Testis (tissue), 3 donors: ENCODE results near the gene MTX2. TPM values are rescaled to one million over a fixed set of nuclear protein-coding genes. Genes with fewer than 3 reads are reported as not detected.
"Not testable (repeated sequence)": the region's sequence is repeated elsewhere in the genome, so short reads cannot be mapped to it uniquely, and the experiment has no call there.

ENCODE experiments used
- DNase-seq: peaks from one replicate; pipeline ENCODE4 v3.0.0-alpha.2; 2019
- H3K27ac ChIP-seq, 2 donors: fragments of 200-600 bp; sonication (generic); one replicate each; pipeline ENCODE4 v1.5.1; 2019
- H3K27me3 ChIP-seq: fragments of 200-600 bp; sonication (generic); one replicate; pipeline ENCODE4 v1.5.1; 2019
- H3K36me3 ChIP-seq: fragments of 200-600 bp; sonication (generic); one replicate; pipeline ENCODE4 v1.5.1; 2017; ENCODE audit warnings: low read depth; ENCODE audit errors: missing control alignments
- H3K4me1 ChIP-seq: fragments of 200-600 bp; sonication (generic); one replicate; pipeline ENCODE4 v1.5.1; 2019
- H3K4me3 ChIP-seq, 2 donors: fragments of 200-600 bp; sonication (generic); one replicate each; pipeline ENCODE4 v1.5.1; 2017 to 2019
- H3K9me3 ChIP-seq: fragments of 200-600 bp; sonication (generic); one replicate; pipeline ENCODE4 v1.5.1; 2017
- POLR2A ChIP-seq: fragments of 450-650 bp; IDR thresholded peaks from one replicate; pipeline ENCODE4 v1.6.1; 2017; ENCODE audit warnings: antibody characterized with exemption, mild to moderate bottlenecking, moderate library complexity
- WGBS, 2 donors: methylation state at CpG; one replicate each; pipeline ENCODE4 v1.1.5; 2018; 5-methylcytosine and 5-hydroxymethylcytosine counted together
- intact Hi-C: fragments of 100-400 bp; cut with DNase I; formaldehyde crosslinking; loops from one replicate; pipeline ENCODE4 v1.15.1; 2023; ENCODE audit warnings: low total_unique reads
- polyA plus RNA-seq: library from polyadenylated mRNA; stranded (reverse); fragments of 350-450 nt; fragmentation: Illumina TruSeq; extraction: RNeasy Lipid Tissue Mini Kit (QIAGEN cat#74804); gene quantifications from one replicate; pipeline ENCODE4 v1.2.3, GENCODE V29; 2014; ENCODE audit warnings: low read depth, low replicate concordance; ENCODE audit not compliant: insufficient read depth
- total RNA-seq, 2 donors: library from RNA; depleted of rRNA; stranded (reverse); fragments of >200 nt; gene quantifications; one replicate each; pipeline ENCODE4 v1.2.3, GENCODE V29; 2016
- TF ChIP-seq, protein P1 (sequence below), 3 experiments: fragments of 450-650 bp in 2 of 3; fragments of 200-600 bp in 1 of 3; sonication (generic) in 1 of 3; IDR thresholded peaks; one replicate each; pipeline ENCODE4 v1.5.1; 2016 to 2019; ENCODE audit warnings: antibody characterized with exemption in 3 of 3, mild to moderate bottlenecking in 2 of 3, moderate library complexity in 1 of 3

The MTX2 gene
- total and polyA plus RNA-seq, 3 donors from 2014 or later = 58.0 to 155 (median 61.1) TPM

- Histone ChIP-seq H3K27me3 (no peaks in the 10 kb centered on the region), H3K4me3 (no peak overlapping the region), H3K4me1 (no peaks in the 10 kb centered on the region), H3K9me3 (no peaks in the 10 kb centered on the region), H3K36me3 (no peaks in the 10 kb centered on the region), H3K27ac (no peak overlapping the region)
- DNase-seq = no peak
- intact Hi-C loops = no loop called here
- WGBS, 2 donors = 94 to 95% methylated on average over 1 of the region's 1 CpG
- TF ChIP-seq POLR2A = no peak
- TF ChIP-seq, protein P1, sequence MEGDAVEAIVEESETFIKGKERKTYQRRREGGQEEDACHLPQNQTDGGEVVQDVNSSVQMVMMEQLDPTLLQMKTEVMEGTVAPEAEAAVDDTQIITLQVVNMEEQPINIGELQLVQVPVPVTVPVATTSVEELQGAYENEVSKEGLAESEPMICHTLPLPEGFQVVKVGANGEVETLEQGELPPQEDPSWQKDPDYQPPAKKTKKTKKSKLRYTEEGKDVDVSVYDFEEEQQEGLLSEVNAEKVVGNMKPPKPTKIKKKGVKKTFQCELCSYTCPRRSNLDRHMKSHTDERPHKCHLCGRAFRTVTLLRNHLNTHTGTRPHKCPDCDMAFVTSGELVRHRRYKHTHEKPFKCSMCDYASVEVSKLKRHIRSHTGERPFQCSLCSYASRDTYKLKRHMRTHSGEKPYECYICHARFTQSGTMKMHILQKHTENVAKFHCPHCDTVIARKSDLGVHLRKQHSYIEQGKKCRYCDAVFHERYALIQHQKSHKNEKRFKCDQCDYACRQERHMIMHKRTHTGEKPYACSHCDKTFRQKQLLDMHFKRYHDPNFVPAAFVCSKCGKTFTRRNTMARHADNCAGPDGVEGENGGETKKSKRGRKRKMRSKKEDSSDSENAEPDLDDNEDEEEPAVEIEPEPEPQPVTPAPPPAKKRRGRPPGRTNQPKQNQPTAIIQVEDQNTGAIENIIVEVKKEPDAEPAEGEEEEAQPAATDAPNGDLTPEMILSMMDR (IDR thresholded peaks at IDR 0.05) = no peak
These were observed 28.5 kb downstream of the MTX2 start for GRCh38 chr2:176297737-176298136.

GRCh38 chr2:176306020-176306419 lies 36.8 kb downstream of the MTX2 start:
- WGBS, 2 donors = 97 to 100% methylated on average over 1 of the region's 1 CpG

DNA sequence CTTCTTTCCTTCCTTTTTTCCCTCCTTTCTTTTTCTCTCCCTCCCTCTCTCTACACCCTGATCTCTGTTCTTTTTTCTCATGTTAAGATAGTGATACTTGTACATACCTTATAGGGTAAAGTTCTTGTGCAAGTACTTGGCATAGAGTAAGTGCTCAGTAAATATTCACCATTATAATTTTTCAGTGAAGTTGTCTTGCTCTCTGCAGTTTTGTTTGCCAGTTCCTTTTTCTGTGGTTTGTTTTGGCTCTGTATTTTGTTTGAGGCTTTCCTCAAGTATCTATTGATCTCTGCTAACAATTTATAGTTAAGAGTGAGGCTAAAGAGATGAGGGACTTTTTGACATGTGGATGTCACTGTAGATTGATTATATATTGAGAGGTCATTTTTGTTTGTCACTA lies 48.0 kb downstream of the MTX2 start:
- intact Hi-C loops = no loop called here
- no peak for DNase-seq

More at GRCh38 chr2:176306020-176306419, 36.8 kb downstream of the MTX2 start:
- H3K27me3 ChIP-seq, H3K36me3 ChIP-seq, H3K4me1 ChIP-seq, DNase-seq, H3K27ac ChIP-seq, intact Hi-C loops, H3K4me3 ChIP-seq, H3K9me3 ChIP-seq: not testable (repeated sequence)

GRCh38 chr2:176317623-176318065 lies 48.4 kb downstream of the MTX2 start:
- H3K36me3 ChIP-seq = no peaks in the 10 kb centered on the region
- H3K4me3 ChIP-seq = no peak overlapping the region
- DNase-seq = no peak
- intact Hi-C loops = no loop called here
- no peak for TF ChIP-seq POLR2A
- TF ChIP-seq, protein P1 (IDR thresholded peaks at IDR 0.05) = no peak
- no peaks in the 10 kb centered on the region for H3K4me1 ChIP-seq
- H3K27me3 ChIP-seq = no peaks in the 10 kb centered on the region
- no peaks in the 10 kb centered on the region for H3K9me3 ChIP-seq
- 91 to 100% methylated on average over 1 of the region's 1 CpG for WGBS, 2 donors
- H3K27ac ChIP-seq = no peak overlapping the region

More for the DNA sequence above, 48.0 kb downstream of the MTX2 start:
- Histone ChIP-seq H3K27ac (no peak overlapping the region), H3K36me3 (no peaks in the 10 kb centered on the region), H3K4me1 (no peaks in the 10 kb centered on the region), H3K27me3 (no peaks in the 10 kb centered on the region), H3K9me3 (no peaks in the 10 kb centered on the region), H3K4me3 (no peak overlapping the region)
- TF ChIP-seq, protein P1 (IDR thresholded peaks at IDR 0.05) = no peak
- no peak for TF ChIP-seq POLR2A

DNA sequence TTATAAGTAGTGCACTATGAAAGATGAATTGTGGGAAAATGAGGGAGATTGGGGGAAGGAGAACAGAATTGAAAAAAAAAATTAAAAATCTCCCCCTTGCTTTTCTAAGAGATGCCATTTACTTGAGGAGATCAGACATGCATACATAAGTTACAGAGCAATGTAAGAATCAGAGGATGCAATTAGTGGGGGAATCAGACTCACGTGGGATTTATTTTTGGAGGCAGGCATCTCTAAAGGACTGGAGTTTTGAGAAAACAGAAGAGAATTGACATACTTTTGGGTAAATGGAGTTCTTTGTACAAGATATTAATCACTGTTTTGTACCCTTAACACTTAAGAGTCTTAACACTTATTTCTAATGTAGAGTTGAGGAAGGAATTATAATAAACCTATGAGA lies 52.7 kb downstream of the MTX2 start:
- H3K9me3 ChIP-seq = no peaks in the 10 kb centered on the region
- H3K4me1 ChIP-seq = no peaks in the 10 kb centered on the region
- H3K27me3 ChIP-seq = no peaks in the 10 kb centered on the region
- no peak overlapping the region for H3K4me3 ChIP-seq
- TF ChIP-seq, protein P1 (IDR thresholded peaks at IDR 0.05) = no peak
- no peak for TF ChIP-seq POLR2A
- no peak overlapping the region for H3K27ac ChIP-seq
- intact Hi-C loops = no loop called here
- 77 to 84% methylated on average over 1 of the region's 1 CpG for WGBS, 2 donors
- no peak for DNase-seq
- no peaks in the 10 kb centered on the region for H3K36me3 ChIP-seq
